HepG2 (cell line): ENCODE data around the gene PGM2. TPM values are rescaled to one million over a fixed set of nuclear protein-coding genes. Genes with fewer than 3 reads are reported as not detected.
A peak's percentile ranks its signal among the peaks of the same experiment; 100 is the strongest.

Experiments used
- ATAC-seq: fragments of 200-7000 bp; cut with Tn5 transposase; 3 replicates; pipeline ENCODE4 v1.9.1; 2020; ENCODE audit warnings: mild to moderate bottlenecking, moderate library complexity
- BruUV-seq: library from RNA; stranded (reverse); fragments of 400-500 nt; replicated peaks from 2 replicates; lab custom pipeline; 2021; lab: Mats Ljungman, UMichigan
- CTCF ChIA-PET: fragments of 300-600 bp; formaldehyde crosslinking; extraction: SDS; loops from one replicate; lab custom pipeline; 2021; ENCODE audit warnings: low total read pairs, inconsistent platforms, low intra/inter-chr PET ratio; lab: Yijun Ruan, JAX
- POLR2A ChIA-PET: fragments of 350-600 bp; sonication (Branson Sonifier 250); formaldehyde crosslinking; loops from one replicate; lab custom pipeline; 2020; ENCODE audit warnings: antibody characterized with exemption, inconsistent platforms; lab: Yijun Ruan, JAX
- DNase-seq: peaks from one replicate; pipeline ENCODE4 v3.0.0-alpha.2; 2015; ENCODE audit warnings: low spot score
- FAIRE-seq: peaks from 3 replicates; lab custom pipeline; 2011; peaks lifted over from hg19 to GRCh38; lab: Jason Lieb, UNC
- H2AFZ ChIP-seq: one replicate; pipeline ENCODE4 v1.6.1; 2011; ENCODE audit warnings: low read length, inconsistent platforms
- H3K27ac ChIP-seq: fragments of 300-600 bp; 3 replicates; pipeline ENCODE4 v1.8.0; 2011; ENCODE audit warnings: mixed run types, mild to moderate bottlenecking, mixed read lengths, low read length, inconsistent platforms; ENCODE audit not compliant: insufficient read depth; ENCODE audit errors: extremely low read length
- H3K27me3 ChIP-seq, 2 experiments: fragments of 200-600 bp in 1 of 2; 2 replicates in 1 of 2; 3 replicates in 1 of 2; pipeline versions ENCODE4 v1.6.0 to v1.8.0; 2011; ENCODE audit warnings: low read length in 2 of 2, mild to moderate bottlenecking in 2 of 2, moderate library complexity in 2 of 2, inconsistent platforms in 1 of 2; ENCODE audit not compliant: insufficient read depth in 2 of 2, control insufficient read depth in 1 of 2
- H3K36me3 ChIP-seq, 2 experiments: fragments of 200-600 bp in 1 of 2; replicated peaks in 1 of 2; 2 replicates in 1 of 2; 3 replicates in 1 of 2; pipeline versions ENCODE4 v1.5.1 to v1.8.0; 2011; ENCODE audit warnings: low read length in 2 of 2, inconsistent platforms in 1 of 2; ENCODE audit not compliant: insufficient read depth in 2 of 2, control insufficient read depth in 1 of 2
- H3K4me1 ChIP-seq: 2 replicates; pipeline ENCODE4 v1.5.1; 2012; ENCODE audit warnings: low read length, inconsistent platforms; ENCODE audit not compliant: insufficient read depth
- H3K4me2 ChIP-seq: 2 replicates; pipeline ENCODE4 v1.6.0; 2011; ENCODE audit warnings: low read depth, low read length, inconsistent platforms
- H3K4me3 ChIP-seq, 3 experiments: fragments of 200-600 bp in 1 of 3; sonication (generic), shearing (Covaris generic) in 1 of 3; replicated peaks in 1 of 3; 2 replicates each; pipeline ENCODE4 v1.5.1; 2011 to 2016; ENCODE audit warnings: low read length in 3 of 3, inconsistent platforms in 2 of 3, low read depth in 2 of 3, mild to moderate bottlenecking in 2 of 3, control low read depth in 1 of 3, mixed read lengths in 1 of 3; ENCODE audit not compliant: insufficient read depth in 1 of 3
- H3K79me2 ChIP-seq: one replicate; pipeline ENCODE4 v1.6.1; 2011; ENCODE audit warnings: low read length, inconsistent platforms; ENCODE audit not compliant: insufficient read depth
- H3K9ac ChIP-seq: 2 replicates; pipeline ENCODE4 v1.6.0; 2011; ENCODE audit warnings: mild to moderate bottlenecking, low read depth, low read length, inconsistent platforms; ENCODE audit not compliant: insufficient read depth
- H3K9me3 ChIP-seq: 2 replicates; pipeline ENCODE4 v1.5.1; 2012; ENCODE audit warnings: mild to moderate bottlenecking, low read length
- H4K20me1 ChIP-seq: 2 replicates; pipeline ENCODE4 v1.6.0; 2011; ENCODE audit warnings: inconsistent platforms, mild to moderate bottlenecking, low read length, moderate library complexity; ENCODE audit not compliant: insufficient read depth
- ARID2 ChIP-seq: sonication (generic); formaldehyde crosslinking; IDR thresholded peaks from 2 replicates; pipeline ENCODE4 v1.8.1; 2022; ENCODE audit warnings: mild to moderate bottlenecking, missing genetic modification reagents, borderline replicate concordance
- DNMT1 ChIP-seq: sonication (generic); formaldehyde crosslinking; IDR thresholded peaks from 2 replicates; pipeline ENCODE4 v1.5.1; 2020; ENCODE audit warnings: mild to moderate bottlenecking, missing genetic modification reagents
- KAT8 ChIP-seq: IDR thresholded peaks from 2 replicates; pipeline ENCODE4 v1.6.1; 2016; ENCODE audit warnings: missing genetic modification reagents, missing compliant biosample characterization
- KDM6A ChIP-seq: IDR thresholded peaks from 2 replicates; pipeline ENCODE4 v1.6.1; 2016; ENCODE audit warnings: low read depth
- KLF13 ChIP-seq: sonication (generic); formaldehyde crosslinking; IDR thresholded peaks from 2 replicates; pipeline ENCODE4 v1.4.0; 2020; ENCODE audit warnings: mild to moderate bottlenecking, missing genetic modification reagents
- MED13 ChIP-seq: sonication (generic); formaldehyde crosslinking; IDR thresholded peaks from 2 replicates; pipeline ENCODE4 v1.5.0; 2020; ENCODE audit warnings: missing genetic modification reagents
- MTF2 ChIP-seq: sonication (generic); formaldehyde crosslinking; IDR thresholded peaks from 2 replicates; pipeline ENCODE4 v1.5.0; 2020; ENCODE audit warnings: missing genetic modification reagents, borderline replicate concordance
- NKX3-1 ChIP-seq: sonication (generic); formaldehyde crosslinking; IDR thresholded peaks from 2 replicates; pipeline ENCODE4 v1.5.0; 2020; ENCODE audit warnings: missing genetic modification reagents
- RAD21 ChIP-seq: fragments of 450-650 bp; formaldehyde crosslinking; IDR thresholded peaks from 2 replicates; pipeline ENCODE4 v1.5.0; 2020; ENCODE audit warnings: mild to moderate bottlenecking
- SMC3 ChIP-seq: IDR thresholded peaks from 2 replicates; pipeline ENCODE4 v1.6.1; 2011; ENCODE audit warnings: low read length, improper control_type of control experiment
- SOX5 ChIP-seq: IDR thresholded peaks from 2 replicates; pipeline ENCODE4 v1.6.1; 2016; ENCODE audit warnings: borderline replicate concordance
- STAG1 ChIP-seq: sonication (generic); formaldehyde crosslinking; IDR thresholded peaks from 2 replicates; pipeline ENCODE4 v1.4.0; 2020; ENCODE audit warnings: missing genetic modification reagents
- TBP ChIP-seq: sonication (generic); formaldehyde crosslinking; IDR thresholded peaks from 2 replicates; pipeline ENCODE4 v1.5.0; 2020; ENCODE audit warnings: missing genetic modification reagents
- ZFYVE20 ChIP-seq: sonication (generic); formaldehyde crosslinking; IDR thresholded peaks from 2 replicates; pipeline ENCODE4 v1.8.0; 2023; ENCODE audit warnings: low read depth, mild to moderate bottlenecking, moderate library complexity, missing genetic modification reagents, borderline replicate concordance
- ZIK1 ChIP-seq: sonication (generic); formaldehyde crosslinking; IDR thresholded peaks from 2 replicates; pipeline ENCODE4 v1.5.0; 2020; ENCODE audit warnings: mild to moderate bottlenecking, low read depth, missing genetic modification reagents, borderline replicate concordance
- ZMYM3 ChIP-seq: sonication (generic); formaldehyde crosslinking; IDR thresholded peaks from 2 replicates; pipeline ENCODE4 v1.5.1; 2020; ENCODE audit warnings: mild to moderate bottlenecking, missing genetic modification reagents
- ZNF138 ChIP-seq: sonication (generic); formaldehyde crosslinking; IDR thresholded peaks from 2 replicates; pipeline ENCODE4 v1.5.0; 2020; ENCODE audit warnings: mild to moderate bottlenecking, low read depth, missing genetic modification reagents
- ZNF225 ChIP-seq: sonication (generic); formaldehyde crosslinking; IDR thresholded peaks from 2 replicates; pipeline ENCODE4 v1.4.0; 2020; ENCODE audit warnings: mild to moderate bottlenecking, missing genetic modification reagents
- ZNF24 ChIP-seq: fragments of 450-650 bp; IDR thresholded peaks from 2 replicates; pipeline ENCODE4 v1.6.1; 2017; ENCODE audit warnings: antibody characterized with exemption, mild to moderate bottlenecking
- ZNF350 ChIP-seq: sonication (generic); formaldehyde crosslinking; IDR thresholded peaks from 2 replicates; pipeline ENCODE4 v1.4.0; 2020; ENCODE audit warnings: mild to moderate bottlenecking, low read depth, missing genetic modification reagents, borderline replicate concordance
- ZNF558 ChIP-seq: sonication (generic); formaldehyde crosslinking; IDR thresholded peaks from 2 replicates; pipeline ENCODE4 v1.9.0; 2022; ENCODE audit warnings: mild to moderate bottlenecking, missing genetic modification reagents, borderline replicate concordance
- ZNF619 ChIP-seq: sonication (generic); formaldehyde crosslinking; IDR thresholded peaks from 2 replicates; pipeline ENCODE4 v1.4.0; 2020; ENCODE audit warnings: mild to moderate bottlenecking, missing genetic modification reagents
- ZNF747 ChIP-seq: sonication (generic); formaldehyde crosslinking; IDR thresholded peaks from 2 replicates; pipeline ENCODE4 v1.8.1; 2023; ENCODE audit warnings: missing genetic modification reagents, mild to moderate bottlenecking, borderline replicate concordance
- WGBS: methylation state at CpG from one replicate; pipeline ENCODE4 v1.1.6; 2017; ENCODE audit warnings: low lambda C conversion rate; 5-methylcytosine and 5-hydroxymethylcytosine counted together
- in situ Hi-C: cut with HindIII; loops from 2 replicates; pipeline ENCODE4 v1.10.0; 2017; ENCODE audit warnings: low pct_unique_long_range_greater_than_20kb; ENCODE audit not compliant: extremely low pct_ligation_motif_present
- intact Hi-C: fragments of 100-400 bp; cut with micrococcal nuclease; formaldehyde crosslinking; loops from one replicate; pipeline ENCODE4 v1.10.0; 2022; ENCODE audit not compliant: unreplicated experiment
- polyA plus RNA-seq, 8 experiments: library from polyadenylated mRNA; depleted of rRNA in 3 of 8; stranded (reverse) in 7 of 8; unstranded in 1 of 8; fragments of >200 nt; fragmentation: Illumina TruSeq in 4 of 8; extraction: Trizol in 4 of 8; gene quantifications; 2 replicates each; pipeline versions ENCODE4 v1.2.1 to v1.2.3, GENCODE V29; 2011 to 2016; ENCODE audit warnings: low read depth in 4 of 8, missing spikeins in 1 of 8, mixed read lengths in 1 of 8; ENCODE audit not compliant: insufficient read depth in 1 of 8
- total RNA-seq, 5 experiments: library from RNA; depleted of rRNA; stranded (reverse); fragments of >200 nt; fragmentation: Illumina TruSeq; extraction: Trizol; gene quantifications; 2 replicates each; pipeline ENCODE4 v1.2.3, GENCODE V29; 2016; ENCODE audit warnings: low read depth in 1 of 5
- TF ChIP-seq, protein P1 (sequence below): sonication (generic); formaldehyde crosslinking; IDR thresholded peaks from 2 replicates; pipeline ENCODE4 v1.5.0; 2020; ENCODE audit warnings: mild to moderate bottlenecking, missing genetic modification reagents, moderate library complexity

PGM2 gene
- total and polyA plus RNA-seq, 2 of the 13 experiments (the other 11 are each of a cell fraction or from before 2014, with no cell fraction given) = 14.6 to 36.9 TPM

DNA sequence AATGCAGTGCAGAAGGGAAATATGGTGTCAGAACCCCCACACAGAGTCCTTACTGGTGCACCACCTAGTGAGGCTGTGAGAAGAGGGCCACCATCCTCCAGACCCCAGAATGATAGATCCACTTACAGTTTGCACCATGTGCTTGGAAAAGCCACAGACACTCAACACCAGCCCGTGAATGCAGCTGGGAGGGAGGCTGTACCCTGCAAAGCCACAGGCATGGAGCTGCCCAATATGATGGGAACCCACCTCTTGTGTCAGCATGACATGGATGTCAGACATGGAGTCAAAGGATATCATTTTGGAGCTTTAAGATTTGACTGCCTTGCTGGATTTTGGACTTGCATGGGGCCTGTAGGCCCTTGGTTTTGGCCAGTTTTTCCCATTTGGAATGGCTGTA lies 34.2 kb upstream of the PGM2 start:
- no peak for FAIRE-seq

DNA sequence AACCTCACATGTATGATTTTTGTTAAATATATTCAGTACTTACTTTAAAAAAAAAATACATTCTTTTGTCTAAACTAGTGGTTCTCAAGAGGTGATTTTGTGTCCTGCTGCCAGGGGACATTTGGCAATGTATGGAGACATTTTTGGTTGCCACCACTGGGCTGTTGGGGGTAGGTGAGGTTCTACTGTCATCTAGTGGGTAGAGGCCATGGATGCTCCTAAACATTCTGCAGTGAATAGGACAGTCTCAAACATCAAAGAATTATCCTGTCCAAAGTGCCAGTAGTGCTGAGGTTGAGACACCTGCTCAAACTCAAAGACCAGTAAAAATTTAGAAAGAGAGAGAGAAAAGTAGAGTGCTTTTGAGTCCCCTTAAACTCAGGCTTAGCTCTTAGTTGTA lies 32.9 kb upstream of the PGM2 start:
- peak; percentile 27 for DNase-seq
- intact Hi-C loops = loop anchor here (1.0 to 2.0 kb wide), 3 partner anchors 190 to 403 kb away; a partner anchor contains a TSS
- H4K20me1 ChIP-seq = no peaks in the 10 kb centered on the region
- H3K4me3 ChIP-seq = no peak overlapping the region
- no peak overlapping the region for H3K9ac ChIP-seq
- H3K4me2 ChIP-seq = no peak overlapping the region
- no peak overlapping the region for H3K27ac ChIP-seq
- H3K9me3 ChIP-seq = no peaks in the 10 kb centered on the region
- in situ Hi-C loops = loop anchor here (10.0 kb wide), 1 partner anchor 339 kb away; a partner anchor contains a TSS
- BruUV-seq = no TSS peak
- CTCF ChIA-PET = interaction anchor here (1.5 kb wide), 1 partner anchor 191 kb away, joined by 12 read pairs; no protein-coding TSS in a partner anchor
- ATAC-seq = peak; percentile 90
- TF ChIP-seq, protein P1, sequence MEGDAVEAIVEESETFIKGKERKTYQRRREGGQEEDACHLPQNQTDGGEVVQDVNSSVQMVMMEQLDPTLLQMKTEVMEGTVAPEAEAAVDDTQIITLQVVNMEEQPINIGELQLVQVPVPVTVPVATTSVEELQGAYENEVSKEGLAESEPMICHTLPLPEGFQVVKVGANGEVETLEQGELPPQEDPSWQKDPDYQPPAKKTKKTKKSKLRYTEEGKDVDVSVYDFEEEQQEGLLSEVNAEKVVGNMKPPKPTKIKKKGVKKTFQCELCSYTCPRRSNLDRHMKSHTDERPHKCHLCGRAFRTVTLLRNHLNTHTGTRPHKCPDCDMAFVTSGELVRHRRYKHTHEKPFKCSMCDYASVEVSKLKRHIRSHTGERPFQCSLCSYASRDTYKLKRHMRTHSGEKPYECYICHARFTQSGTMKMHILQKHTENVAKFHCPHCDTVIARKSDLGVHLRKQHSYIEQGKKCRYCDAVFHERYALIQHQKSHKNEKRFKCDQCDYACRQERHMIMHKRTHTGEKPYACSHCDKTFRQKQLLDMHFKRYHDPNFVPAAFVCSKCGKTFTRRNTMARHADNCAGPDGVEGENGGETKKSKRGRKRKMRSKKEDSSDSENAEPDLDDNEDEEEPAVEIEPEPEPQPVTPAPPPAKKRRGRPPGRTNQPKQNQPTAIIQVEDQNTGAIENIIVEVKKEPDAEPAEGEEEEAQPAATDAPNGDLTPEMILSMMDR (CRISPR knock-in tag) = peak; percentile 71
- TF ChIP-seq SMC3 (peak; percentile 78), STAG1 (peak; percentile 88), ZNF747 (CRISPR knock-in tag) (no peak), RAD21 (peak; percentile 60)
- TF ChIP-seq, all 625 proteins: peak for 4
- Histone ChIP-seq H3K79me2 (no peaks in the 10 kb centered on the region), H3K36me3 (no peaks in the 10 kb centered on the region), H2AFZ (no peak overlapping the region), H3K4me1 (peaks cover 10% of the 10 kb centered on the region; the same call in 1 of the 2 replicates), H3K27me3 (no peaks in the 10 kb centered on the region)
- POLR2A ChIA-PET = no interaction called here
- peak; percentile 40 for FAIRE-seq

More for the DNA sequence above, 34.2 kb upstream of the PGM2 start:
- DNase-seq (no peak), ATAC-seq (no peak)
- Histone ChIP-seq H3K4me3 (no peak overlapping the region), H3K27ac (no peak overlapping the region), H3K36me3 (no peaks in the 10 kb centered on the region), H3K27me3 (no peaks in the 10 kb centered on the region), H2AFZ (no peak overlapping the region), H3K9ac (no peak overlapping the region), H3K4me1 (peaks cover 14% of the 10 kb centered on the region), H4K20me1 (no peaks in the 10 kb centered on the region), H3K9me3 (no peaks in the 10 kb centered on the region), H3K79me2 (no peaks in the 10 kb centered on the region), H3K4me2 (no peak overlapping the region)
- whole genome bisulfite sequencing = 43% methylated on average over 1 of the region's 1 CpG
- in situ Hi-C loops = loop anchor here (10.0 kb wide), 1 partner anchor 337 kb away; a partner anchor contains a TSS
- intact Hi-C loops = loop anchor here (2.0 kb wide), 1 partner anchor 401 kb away; no protein-coding TSS in a partner anchor
- POLR2A ChIA-PET = no interaction called here
- no peak for TF ChIP-seq MTF2
- TF ChIP-seq SOX5 = no peak
- no peak for TF ChIP-seq MED13 (CRISPR knock-in tag)
- no peak for TF ChIP-seq ZNF558 (CRISPR knock-in tag)
- TF ChIP-seq KLF13 (CRISPR knock-in tag) = no peak
- TF ChIP-seq NKX3-1 (CRISPR knock-in tag) = no peak
- no peak for TF ChIP-seq ZNF24
- no peak for TF ChIP-seq ZMYM3 (CRISPR knock-in tag)
- no peak for TF ChIP-seq ZNF138 (CRISPR knock-in tag)
- TF ChIP-seq DNMT1 (CRISPR knock-in tag) = no peak
- no peak for TF ChIP-seq ZNF350 (CRISPR knock-in tag)
- TF ChIP-seq ZFYVE20 (CRISPR knock-in tag) = no peak
- no peak for TF ChIP-seq ZIK1 (CRISPR knock-in tag)
- TF ChIP-seq KAT8 (CRISPR knock-in tag) = no peak
- no peak for TF ChIP-seq ARID2 (CRISPR knock-in tag)
- TF ChIP-seq ZNF225 (CRISPR knock-in tag) = no peak
- TF ChIP-seq TBP = no peak
- no peak for TF ChIP-seq KDM6A
- no peak for TF ChIP-seq ZNF619 (CRISPR knock-in tag)
- CTCF ChIA-PET = no interaction called here
- BruUV-seq = no TSS peak
